GM18907 (cell line): ENCODE measurements around the gene PDZD2.
"Not testable (repeated sequence)": the region's sequence is repeated elsewhere in the genome, so short reads cannot be mapped to it uniquely, and the experiment has no call there.

Experiments used
- ATAC-seq: cut with Tn5 transposase; IDR thresholded peaks from one replicate; pipeline ENCODE4 v1.9.1; 2021; ENCODE audit warnings: mild to moderate bottlenecking, moderate library complexity; ENCODE audit not compliant: unreplicated experiment

The PDZD2 gene

GRCh38 chr5:31682851-31683250 is 43.9 kb downstream of the PDZD2 start:
- no peak for ATAC-seq

- ATAC-seq = no peak
Observed at GRCh38 chr5:31688515-31689092, 49.7 kb downstream of the PDZD2 start.

GRCh38 chr5:31691408-31691807 is 52.5 kb downstream of the PDZD2 start:
- ATAC-seq = not testable (repeated sequence)

GRCh38 chr5:31692561-31693221 is 53.8 kb downstream of the PDZD2 start:
- ATAC-seq = no peak

- ATAC-seq = no peak
Observed at GRCh38 chr5:31698673-31699072, 59.7 kb downstream of the PDZD2 start.

GRCh38 chr5:31701642-31702299 is 62.8 kb downstream of the PDZD2 start:
- no peak for ATAC-seq

GRCh38 chr5:31702712-31703111 is 63.8 kb downstream of the PDZD2 start:
- ATAC-seq = no peak

GRCh38 chr5:31703757-31704156 is 64.8 kb downstream of the PDZD2 start:
- ATAC-seq = no peak

- ATAC-seq = no peak
Observed at GRCh38 chr5:31706186-31706585, 67.3 kb downstream of the PDZD2 start.

- no peak for ATAC-seq
Observed at GRCh38 chr5:31707329-31707728, 68.4 kb downstream of the PDZD2 start.

GRCh38 chr5:31708089-31708488 is 69.2 kb downstream of the PDZD2 start:
- no peak for ATAC-seq

- ATAC-seq = no peak
Observed at GRCh38 chr5:31711363-31711762, 72.4 kb downstream of the PDZD2 start.

GRCh38 chr5:31711935-31712592 is 73.1 kb downstream of the PDZD2 start:
- no peak for ATAC-seq

GRCh38 chr5:31717561-31717960 is 78.6 kb downstream of the PDZD2 start:
- ATAC-seq = no peak

- no peak for ATAC-seq
Observed at GRCh38 chr5:31720004-31720403, 81.1 kb downstream of the PDZD2 start.

- ATAC-seq = no peak
Observed at GRCh38 chr5:31720811-31721345, 81.9 kb downstream of the PDZD2 start.

- no peak for ATAC-seq
Observed at GRCh38 chr5:31722111-31722510, 83.2 kb downstream of the PDZD2 start.

GRCh38 chr5:31725996-31726395 is 87.1 kb downstream of the PDZD2 start:
- ATAC-seq = no peak

- ATAC-seq = no peak
Observed at GRCh38 chr5:31726952-31727351, 88.0 kb downstream of the PDZD2 start.

- no peak for ATAC-seq
Observed at GRCh38 chr5:31728039-31728438, 89.1 kb downstream of the PDZD2 start.

GRCh38 chr5:31728806-31729205 is 89.9 kb downstream of the PDZD2 start:
- ATAC-seq = not testable (repeated sequence)

- no peak for ATAC-seq
Observed at GRCh38 chr5:31730139-31730538, 91.2 kb downstream of the PDZD2 start.
